Muscle layer of duodenum (tissue), 2 donors: ENCODE measurements around the gene CTNNA2.

ENCODE experiments used
- H3K27ac ChIP-seq: one replicate; pipeline ENCODE4 v1.7.0; 2013; ENCODE audit warnings: mild to moderate bottlenecking, low read length
- H3K27me3 ChIP-seq: one replicate; pipeline ENCODE4 v1.7.0; 2013; ENCODE audit warnings: low read depth, mild to moderate bottlenecking, control low read depth, low read length
- H3K36me3 ChIP-seq, 2 donors: one replicate each; pipeline ENCODE4 v1.7.0; 2013; ENCODE audit warnings: low read length in 2 of 2, control low read depth in 1 of 2, mild to moderate bottlenecking in 1 of 2; ENCODE audit not compliant: insufficient read depth in 2 of 2, control insufficient read depth in 1 of 2
- H3K4me1 ChIP-seq, 2 donors: one replicate each; pipeline ENCODE4 v1.7.0; 2013; ENCODE audit warnings: low read length in 2 of 2, mild to moderate bottlenecking in 2 of 2, control low read depth in 1 of 2, moderate library complexity in 1 of 2; ENCODE audit not compliant: insufficient read depth in 2 of 2, control insufficient read depth in 1 of 2
- H3K4me3 ChIP-seq, 2 donors: one replicate each; pipeline ENCODE4 v1.7.0; 2013; ENCODE audit warnings: low read length in 2 of 2, low read depth in 1 of 2, mild to moderate bottlenecking in 1 of 2
- H3K9me3 ChIP-seq, 2 donors: one replicate each; pipeline ENCODE4 v1.7.0; 2013; ENCODE audit warnings: low read length in 2 of 2, control low read depth in 1 of 2, mild to moderate bottlenecking in 1 of 2; ENCODE audit not compliant: control insufficient read depth in 1 of 2
- donor health status: healthy.

CTNNA2 gene

GRCh38 chr2:79649531-79649930, 136.7 kb downstream of the CTNNA2 start:
- Histone ChIP-seq H3K27me3 (no peaks in the 10 kb centered on the region), H3K9me3 (peaks cover 0 to 6% of the 10 kb centered on the region in 2 donors), H3K4me1 (no peaks in the 10 kb centered on the region), H3K36me3 (no peaks in the 10 kb centered on the region), H3K4me3 (no peak overlapping the region), H3K27ac (no peak overlapping the region)

GRCh38 chr2:79660557-79660956, 147.7 kb downstream of the CTNNA2 start:
- no peak overlapping the region for H3K27ac ChIP-seq
- no peaks in the 10 kb centered on the region for H3K36me3 ChIP-seq
- H3K9me3 ChIP-seq, result no peaks in the 10 kb centered on the region
- no peaks in the 10 kb centered on the region for H3K4me1 ChIP-seq
- no peaks in the 10 kb centered on the region for H3K27me3 ChIP-seq
- H3K4me3 ChIP-seq, result no peak overlapping the region

GRCh38 chr2:79665091-79665490, 152.2 kb downstream of the CTNNA2 start:
- Histone ChIP-seq H3K27me3 (no peaks in the 10 kb centered on the region), H3K27ac (no peak overlapping the region), H3K4me3 (no peak overlapping the region), H3K36me3 (no peaks in the 10 kb centered on the region), H3K4me1 (no peaks in the 10 kb centered on the region), H3K9me3 (no peaks in the 10 kb centered on the region)

- Histone ChIP-seq H3K27me3 (no peaks in the 10 kb centered on the region), H3K4me3 (no peak overlapping the region), H3K27ac (no peak overlapping the region), H3K36me3 (no peaks in the 10 kb centered on the region), H3K4me1 (no peaks in the 10 kb centered on the region), H3K9me3 (no peaks in the 10 kb centered on the region)
Measured at GRCh38 chr2:79666430-79666829, 153.6 kb downstream of the CTNNA2 start.

GRCh38 chr2:79669714-79670113, 156.9 kb downstream of the CTNNA2 start:
- Histone ChIP-seq H3K4me3 (no peak overlapping the region), H3K4me1 (no peaks in the 10 kb centered on the region), H3K27me3 (no peaks in the 10 kb centered on the region), H3K9me3 (no peaks in the 10 kb centered on the region), H3K36me3 (no peaks in the 10 kb centered on the region), H3K27ac (no peak overlapping the region)

- Histone ChIP-seq H3K27ac (no peak overlapping the region), H3K27me3 (no peaks in the 10 kb centered on the region), H3K9me3 (no peaks in the 10 kb centered on the region), H3K4me3 (no peak overlapping the region), H3K4me1 (no peaks in the 10 kb centered on the region), H3K36me3 (no peaks in the 10 kb centered on the region)
Measured at GRCh38 chr2:79670198-79670597, 157.3 kb downstream of the CTNNA2 start.

GRCh38 chr2:79686884-79687283, 174.0 kb downstream of the CTNNA2 start:
- no peak overlapping the region for H3K27ac ChIP-seq
- no peaks in the 10 kb centered on the region for H3K27me3 ChIP-seq
- H3K4me1 ChIP-seq, result no peaks in the 10 kb centered on the region
- H3K36me3 ChIP-seq, result no peaks in the 10 kb centered on the region
- H3K4me3 ChIP-seq, result no peak overlapping the region
- peaks cover 0 to 2% of the 10 kb centered on the region in 2 donors for H3K9me3 ChIP-seq

- Histone ChIP-seq H3K4me1 (no peaks in the 10 kb centered on the region), H3K4me3 (no peak overlapping the region), H3K36me3 (no peaks in the 10 kb centered on the region), H3K9me3 (peaks cover 0 to 2% of the 10 kb centered on the region in 2 donors), H3K27ac (no peak overlapping the region), H3K27me3 (no peaks in the 10 kb centered on the region)
Measured at GRCh38 chr2:79695248-79695647, 182.4 kb downstream of the CTNNA2 start.

- Histone ChIP-seq H3K4me1 (no peaks in the 10 kb centered on the region), H3K4me3 (no peak overlapping the region), H3K27me3 (no peaks in the 10 kb centered on the region), H3K27ac (no peak overlapping the region), H3K36me3 (no peaks in the 10 kb centered on the region), H3K9me3 (no peaks in the 10 kb centered on the region)
Measured at GRCh38 chr2:79697200-79697599, 184.3 kb downstream of the CTNNA2 start.

- Histone ChIP-seq H3K36me3 (no peaks in the 10 kb centered on the region), H3K4me1 (no peaks in the 10 kb centered on the region), H3K27me3 (no peaks in the 10 kb centered on the region), H3K27ac (no peak overlapping the region), H3K4me3 (no peak overlapping the region), H3K9me3 (no peaks in the 10 kb centered on the region)
Measured at GRCh38 chr2:79700651-79701050, 187.8 kb downstream of the CTNNA2 start.

GRCh38 chr2:79702905-79703304, 190.1 kb downstream of the CTNNA2 start:
- Histone ChIP-seq H3K27ac (no peak overlapping the region), H3K27me3 (no peaks in the 10 kb centered on the region), H3K4me1 (no peaks in the 10 kb centered on the region), H3K4me3 (no peak overlapping the region), H3K9me3 (no peaks in the 10 kb centered on the region), H3K36me3 (no peaks in the 10 kb centered on the region)

- H3K27ac ChIP-seq, result no peak overlapping the region
- no peaks in the 10 kb centered on the region for H3K4me1 ChIP-seq
- no peaks in the 10 kb centered on the region for H3K27me3 ChIP-seq
- H3K36me3 ChIP-seq, result no peaks in the 10 kb centered on the region
- no peak overlapping the region for H3K4me3 ChIP-seq
- H3K9me3 ChIP-seq, result no peaks in the 10 kb centered on the region
Measured at GRCh38 chr2:79711098-79711497, 198.2 kb downstream of the CTNNA2 start.
